NOMO-1 treated with DMSO at 0.1 percent for 48 hours (cell line): ENCODE results near the gene HSD3B7.

Experiments
- DNase-seq: peaks from one replicate; lab custom pipeline; 2025; ENCODE audit not compliant: unreplicated experiment; lab: John Stamatoyannopoulos, UW

Gene HSD3B7

GRCh38 chr16:30956601-30957455, 28.2 kb upstream of the HSD3B7 start:
- peak; percentile 82 for DNase-seq

DNA sequence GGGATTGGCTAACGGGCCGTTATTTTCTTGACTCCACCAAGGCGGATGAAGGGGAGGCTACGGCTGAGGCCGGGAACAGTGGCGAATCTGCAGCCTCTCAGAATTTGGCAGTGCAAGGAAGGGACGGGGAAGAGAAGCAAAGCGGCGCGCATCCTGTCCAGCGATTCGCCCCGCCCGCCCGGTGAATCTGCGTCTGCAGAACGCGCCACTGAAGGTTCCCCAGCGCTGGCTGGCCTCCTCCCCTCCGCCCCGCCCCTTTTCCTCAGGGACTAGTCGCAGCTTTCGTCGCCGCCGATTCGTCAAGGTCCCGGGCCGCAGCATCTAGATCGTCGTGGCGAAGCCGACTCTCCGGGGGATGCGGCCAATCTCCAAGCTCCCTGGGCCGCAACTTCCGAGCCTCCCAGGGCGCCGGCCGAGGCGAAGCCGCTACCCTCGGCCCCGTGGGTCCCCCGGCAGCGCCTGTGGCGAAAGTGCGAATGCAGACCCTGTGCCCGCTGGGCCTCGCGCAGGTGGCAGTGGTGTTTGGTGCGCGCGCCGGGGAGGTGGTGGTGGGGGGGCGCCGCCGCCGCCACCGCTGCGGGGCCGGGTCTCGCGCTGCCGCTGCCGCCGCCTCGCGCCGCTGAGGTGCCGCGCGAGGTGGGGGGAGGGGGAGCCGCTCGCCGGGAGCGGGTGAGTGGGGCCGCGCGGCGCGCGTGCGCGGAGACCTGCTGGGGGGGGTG, 27.4 kb upstream of the HSD3B7 start, which contains the start of gene SETD1A:
Gene SETD1A, plus strand, starts transcription at position 299 of the 719 bp plus-strand sequence. CDS start 978 bp downstream, outside the sequence.
- DNase-seq = peak; percentile 96

GRCh38 chr16:30958175-30959079, 26.6 kb upstream of the HSD3B7 start:
- peak; percentile 25 for DNase-seq

- no peak for DNase-seq
Observed at GRCh38 chr16:30961384-30961783, 23.6 kb upstream of the HSD3B7 start.

- no peak for DNase-seq
Observed at GRCh38 chr16:30963925-30964511, 21.0 kb upstream of the HSD3B7 start.

- DNase-seq = no peak
Observed at GRCh38 chr16:30964574-30965226, 20.3 kb upstream of the HSD3B7 start.

DNA sequence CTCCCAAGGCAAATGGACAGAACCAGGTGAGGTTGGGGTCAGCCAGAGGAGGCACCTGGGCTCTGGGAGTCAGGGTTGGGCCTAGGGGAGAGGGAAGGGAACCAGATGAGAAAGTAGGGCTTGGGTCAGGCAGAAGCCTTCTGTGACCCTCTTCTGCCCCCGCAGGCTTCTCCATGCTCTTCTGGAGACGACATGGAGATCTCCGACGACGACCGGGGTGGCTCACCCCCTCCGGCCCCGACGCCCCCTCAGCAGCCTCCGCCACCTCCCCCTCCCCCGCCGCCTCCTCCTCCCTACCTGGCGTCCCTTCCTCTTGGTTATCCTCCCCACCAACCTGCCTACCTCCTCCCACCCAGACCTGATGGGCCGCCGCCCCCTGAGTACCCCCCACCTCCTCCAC, 19.6 kb upstream of the HSD3B7 start:
- DNase-seq = no peak

GRCh38 chr16:30966033-30966619, 18.9 kb upstream of the HSD3B7 start:
- no peak for DNase-seq

DNA sequence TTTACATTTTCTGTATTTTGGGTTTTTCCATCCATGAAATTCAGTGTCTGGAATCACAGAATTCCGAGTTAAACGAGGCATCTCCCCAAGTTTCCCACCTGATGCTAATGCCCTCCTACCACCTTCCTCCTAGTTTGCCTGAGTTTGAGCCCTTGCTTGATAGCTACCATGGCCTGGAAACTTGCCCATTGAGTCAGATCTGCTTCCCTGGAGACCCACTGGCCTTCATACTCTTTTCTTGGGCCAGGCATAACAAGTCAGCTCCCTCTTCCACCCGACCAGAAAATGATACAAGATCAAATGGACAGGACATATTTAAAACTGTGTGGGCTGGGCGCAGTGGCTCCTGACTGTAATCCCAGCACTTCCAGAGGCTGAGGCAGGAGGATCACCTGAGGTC, 17.2 kb upstream of the HSD3B7 start:
- DNase-seq = no peak

DNA sequence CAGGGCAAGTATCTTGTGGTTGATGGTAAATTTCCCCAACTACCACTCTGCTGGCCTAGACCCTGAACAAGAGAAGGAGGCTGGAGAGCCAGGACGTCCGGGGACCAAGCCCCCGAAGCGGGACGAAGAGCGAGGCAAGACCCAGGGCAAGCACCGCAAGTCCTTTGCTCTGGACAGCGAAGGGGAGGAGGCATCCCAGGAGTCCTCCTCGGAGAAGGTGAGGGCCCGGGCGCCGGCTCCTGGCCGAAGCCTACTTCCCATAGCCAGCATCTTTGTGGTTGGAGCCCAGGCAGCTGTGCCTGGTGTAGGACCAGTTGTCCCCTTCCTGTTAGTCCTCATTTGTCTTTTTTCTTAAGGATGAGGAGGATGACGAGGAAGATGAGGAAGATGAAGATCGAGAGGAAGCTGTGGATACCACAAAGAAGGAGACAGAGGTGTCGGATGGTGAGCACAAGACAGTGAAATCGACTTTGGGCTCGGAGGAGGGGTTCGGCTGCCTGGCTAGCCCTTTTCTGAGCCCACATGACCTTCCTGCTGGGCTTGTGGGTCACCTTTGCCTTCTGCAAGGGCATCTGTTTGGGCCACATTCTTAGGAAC, 15.7 kb upstream of the HSD3B7 start:
- no peak for DNase-seq

DNA sequence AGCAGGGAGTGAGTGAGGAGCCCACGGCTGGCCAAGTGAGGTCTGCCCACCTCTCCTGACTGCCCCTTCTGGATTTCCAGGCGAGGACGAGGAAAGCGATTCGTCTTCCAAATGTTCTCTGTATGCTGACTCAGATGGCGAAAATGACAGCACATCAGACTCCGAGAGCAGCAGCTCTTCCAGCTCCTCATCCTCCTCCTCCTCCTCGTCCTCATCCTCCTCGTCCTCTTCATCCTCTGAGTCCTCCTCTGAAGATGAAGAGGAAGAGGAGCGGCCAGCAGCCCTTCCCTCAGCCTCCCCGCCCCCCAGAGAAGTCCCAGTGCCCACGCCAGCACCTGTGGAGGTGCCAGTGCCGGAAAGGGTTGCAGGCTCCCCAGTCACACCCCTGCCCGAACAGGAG, 13.7 kb upstream of the HSD3B7 start:
- no peak for DNase-seq

- no peak for DNase-seq
Observed at GRCh38 chr16:30972872-30973271, 12.1 kb upstream of the HSD3B7 start.

GRCh38 chr16:30974348-30974747, 10.7 kb upstream of the HSD3B7 start:
- DNase-seq = no peak

- no peak for DNase-seq
Observed at GRCh38 chr16:30976486-30976885, 8.5 kb upstream of the HSD3B7 start.

- DNase-seq = no peak
Observed at GRCh38 chr16:30977502-30977901, 7.5 kb upstream of the HSD3B7 start.

- DNase-seq = no peak
Observed at GRCh38 chr16:30979170-30980022, 5.6 kb upstream of the HSD3B7 start.

GRCh38 chr16:30980023-30980371, 5.0 kb upstream of the HSD3B7 start:
- DNase-seq = no peak

DNA sequence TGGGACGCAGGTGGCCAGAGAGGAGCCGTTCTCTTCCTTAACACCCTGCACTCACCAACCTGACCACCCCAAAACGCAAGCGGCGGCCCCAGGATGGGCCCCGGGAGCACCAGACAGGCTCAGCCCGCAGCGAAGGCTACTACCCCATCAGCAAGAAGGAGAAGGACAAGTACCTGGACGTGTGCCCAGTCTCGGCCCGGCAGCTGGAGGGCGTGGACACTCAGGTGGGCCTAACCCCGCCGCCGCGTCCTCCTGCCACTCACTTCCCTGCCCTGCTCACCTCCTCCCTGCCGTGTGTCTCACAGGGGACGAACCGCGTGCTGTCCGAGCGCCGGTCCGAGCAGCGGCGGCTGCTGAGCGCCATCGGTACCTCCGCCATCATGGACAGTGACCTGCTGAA, 4.6 kb upstream of the HSD3B7 start:
- DNase-seq = no peak

DNA sequence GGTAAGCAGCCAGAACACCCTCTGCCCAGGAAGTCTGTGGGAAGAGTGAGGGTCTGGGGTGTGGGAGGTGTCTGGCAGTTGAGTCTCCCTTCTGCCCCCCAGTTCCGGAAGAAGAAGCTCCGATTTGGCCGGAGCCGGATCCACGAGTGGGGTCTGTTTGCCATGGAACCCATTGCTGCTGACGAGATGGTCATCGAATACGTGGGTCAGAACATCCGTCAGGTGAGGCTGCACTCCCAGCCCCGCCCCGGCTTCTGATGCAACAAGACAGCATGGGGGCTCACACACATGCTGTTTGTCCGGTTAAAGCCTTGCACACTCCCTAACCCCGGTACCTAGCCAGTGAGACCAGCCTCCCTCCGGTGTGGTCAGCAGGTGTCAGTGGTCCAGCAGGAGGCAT, 4.0 kb upstream of the HSD3B7 start:
- DNase-seq = no peak
